PFSK-1 (cell line): Measurements from ENCODE around the gene FGFR4.

Source experiments
- POLR2AphosphoS5 ChIP-seq: IDR thresholded peaks from 2 replicates; pipeline ENCODE4 v1.6.1; 2012; ENCODE audit warnings: low read depth, mild to moderate bottlenecking, control low read depth, low read length, moderate library complexity
- TAF1 ChIP-seq: IDR thresholded peaks from 2 replicates; pipeline ENCODE4 v1.6.1; 2012; ENCODE audit warnings: low read length, control low read depth, borderline replicate concordance; ENCODE audit not compliant: insufficient read depth
- TF ChIP-seq, protein P1 (sequence below), 2 experiments: IDR thresholded peaks; 2 replicates each; pipeline versions ENCODE4 v1.6.1 to v1.8.0; 2011 to 2012; ENCODE audit warnings: low read depth in 2 of 2, low read length in 2 of 2, control low read depth in 1 of 2, inconsistent platforms in 1 of 2, mild to moderate bottlenecking in 1 of 2, moderate library complexity in 1 of 2; ENCODE audit not compliant: insufficient read depth in 1 of 2

DNA sequence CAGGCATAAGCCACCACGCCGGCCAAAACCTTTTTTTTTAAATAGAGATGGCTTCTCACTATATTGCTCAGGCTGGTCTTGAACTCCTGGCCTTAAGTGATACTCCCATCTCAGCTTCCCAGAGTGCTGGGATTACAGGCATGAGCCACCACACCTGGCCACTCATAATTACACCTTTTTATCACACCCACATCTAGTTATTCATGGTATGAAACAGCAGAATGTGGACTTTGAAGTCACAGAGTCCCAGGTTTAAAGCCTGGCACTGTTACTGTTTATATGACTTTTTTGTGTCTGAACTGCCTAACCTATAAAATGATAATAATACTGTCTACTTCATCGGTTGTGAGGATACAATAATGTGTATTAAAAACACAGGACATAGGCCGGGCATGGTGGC lies 41.1 kb upstream of the FGFR4 start:
- TF ChIP-seq, protein P1, sequence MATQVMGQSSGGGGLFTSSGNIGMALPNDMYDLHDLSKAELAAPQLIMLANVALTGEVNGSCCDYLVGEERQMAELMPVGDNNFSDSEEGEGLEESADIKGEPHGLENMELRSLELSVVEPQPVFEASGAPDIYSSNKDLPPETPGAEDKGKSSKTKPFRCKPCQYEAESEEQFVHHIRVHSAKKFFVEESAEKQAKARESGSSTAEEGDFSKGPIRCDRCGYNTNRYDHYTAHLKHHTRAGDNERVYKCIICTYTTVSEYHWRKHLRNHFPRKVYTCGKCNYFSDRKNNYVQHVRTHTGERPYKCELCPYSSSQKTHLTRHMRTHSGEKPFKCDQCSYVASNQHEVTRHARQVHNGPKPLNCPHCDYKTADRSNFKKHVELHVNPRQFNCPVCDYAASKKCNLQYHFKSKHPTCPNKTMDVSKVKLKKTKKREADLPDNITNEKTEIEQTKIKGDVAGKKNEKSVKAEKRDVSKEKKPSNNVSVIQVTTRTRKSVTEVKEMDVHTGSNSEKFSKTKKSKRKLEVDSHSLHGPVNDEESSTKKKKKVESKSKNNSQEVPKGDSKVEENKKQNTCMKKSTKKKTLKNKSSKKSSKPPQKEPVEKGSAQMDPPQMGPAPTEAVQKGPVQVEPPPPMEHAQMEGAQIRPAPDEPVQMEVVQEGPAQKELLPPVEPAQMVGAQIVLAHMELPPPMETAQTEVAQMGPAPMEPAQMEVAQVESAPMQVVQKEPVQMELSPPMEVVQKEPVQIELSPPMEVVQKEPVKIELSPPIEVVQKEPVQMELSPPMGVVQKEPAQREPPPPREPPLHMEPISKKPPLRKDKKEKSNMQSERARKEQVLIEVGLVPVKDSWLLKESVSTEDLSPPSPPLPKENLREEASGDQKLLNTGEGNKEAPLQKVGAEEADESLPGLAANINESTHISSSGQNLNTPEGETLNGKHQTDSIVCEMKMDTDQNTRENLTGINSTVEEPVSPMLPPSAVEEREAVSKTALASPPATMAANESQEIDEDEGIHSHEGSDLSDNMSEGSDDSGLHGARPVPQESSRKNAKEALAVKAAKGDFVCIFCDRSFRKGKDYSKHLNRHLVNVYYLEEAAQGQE (IDR thresholded peaks at IDR 0.05; ENCODE audit: insufficient read depth in 1 of 2, low read depth in 2 of 2, low read length in 2 of 2), result no peak
- TF ChIP-seq POLR2AphosphoS5, result no peak
- no peak for TF ChIP-seq TAF1
